Measurements from ENCODE around the gene MATCAP1. TPM values are rescaled to one million over a fixed set of nuclear protein-coding genes. Genes with fewer than 3 reads are reported as not detected.

The MATCAP1 gene
- polyA plus RNA-seq, 1 experiment, result 13.1 TPM

DNA sequence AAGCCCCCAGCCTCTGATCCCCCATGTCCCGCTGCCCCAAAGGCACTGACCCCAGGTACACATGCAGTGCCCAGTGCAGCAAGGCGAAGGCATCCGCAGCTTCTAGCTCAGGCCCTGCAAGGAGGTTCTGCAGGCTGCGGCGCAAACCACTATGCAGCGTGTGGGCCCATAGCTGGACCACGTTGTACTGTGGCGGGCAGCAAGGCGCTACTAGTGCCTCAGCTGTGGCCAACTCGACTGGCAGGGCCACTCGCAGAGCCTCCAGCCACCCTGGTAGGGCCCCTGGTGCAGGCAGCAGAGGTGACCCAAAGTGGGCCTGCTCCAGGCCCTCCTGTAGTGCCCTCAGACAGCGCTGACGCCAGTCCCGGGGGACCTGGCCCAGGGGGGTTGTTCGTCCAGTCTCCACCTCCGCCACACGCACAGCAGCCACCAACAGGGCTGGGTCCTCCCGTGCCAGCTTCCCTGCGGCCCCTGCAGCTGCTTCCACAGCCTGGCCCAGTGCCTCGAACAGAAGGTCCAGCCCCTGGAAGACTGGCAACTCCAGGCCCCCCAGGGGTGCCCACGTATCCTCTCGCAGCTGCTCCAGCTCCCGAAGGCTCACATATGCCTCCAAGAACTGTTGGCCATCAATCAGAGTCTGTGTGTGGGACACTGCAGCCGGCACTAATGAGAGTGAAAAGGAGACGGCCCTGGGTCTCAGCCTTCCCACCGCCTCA lies 3.6 kb upstream of the MATCAP1 start:
- TF ChIP-seq, protein P1, sequence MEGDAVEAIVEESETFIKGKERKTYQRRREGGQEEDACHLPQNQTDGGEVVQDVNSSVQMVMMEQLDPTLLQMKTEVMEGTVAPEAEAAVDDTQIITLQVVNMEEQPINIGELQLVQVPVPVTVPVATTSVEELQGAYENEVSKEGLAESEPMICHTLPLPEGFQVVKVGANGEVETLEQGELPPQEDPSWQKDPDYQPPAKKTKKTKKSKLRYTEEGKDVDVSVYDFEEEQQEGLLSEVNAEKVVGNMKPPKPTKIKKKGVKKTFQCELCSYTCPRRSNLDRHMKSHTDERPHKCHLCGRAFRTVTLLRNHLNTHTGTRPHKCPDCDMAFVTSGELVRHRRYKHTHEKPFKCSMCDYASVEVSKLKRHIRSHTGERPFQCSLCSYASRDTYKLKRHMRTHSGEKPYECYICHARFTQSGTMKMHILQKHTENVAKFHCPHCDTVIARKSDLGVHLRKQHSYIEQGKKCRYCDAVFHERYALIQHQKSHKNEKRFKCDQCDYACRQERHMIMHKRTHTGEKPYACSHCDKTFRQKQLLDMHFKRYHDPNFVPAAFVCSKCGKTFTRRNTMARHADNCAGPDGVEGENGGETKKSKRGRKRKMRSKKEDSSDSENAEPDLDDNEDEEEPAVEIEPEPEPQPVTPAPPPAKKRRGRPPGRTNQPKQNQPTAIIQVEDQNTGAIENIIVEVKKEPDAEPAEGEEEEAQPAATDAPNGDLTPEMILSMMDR (IDR thresholded peaks at IDR 0.05; ENCODE audit: insufficient read depth, low read depth, low read length), result no peak
- ChIA-PET POLR2A (no interaction called here), CTCF (interaction anchor here (1.1 to 2.6 kb wide), 7 partner anchors 10 to 292 kb away, joined by 3 to 17 read pairs (median 6); partner anchors contain the start of gene ELMO3)

DNA sequence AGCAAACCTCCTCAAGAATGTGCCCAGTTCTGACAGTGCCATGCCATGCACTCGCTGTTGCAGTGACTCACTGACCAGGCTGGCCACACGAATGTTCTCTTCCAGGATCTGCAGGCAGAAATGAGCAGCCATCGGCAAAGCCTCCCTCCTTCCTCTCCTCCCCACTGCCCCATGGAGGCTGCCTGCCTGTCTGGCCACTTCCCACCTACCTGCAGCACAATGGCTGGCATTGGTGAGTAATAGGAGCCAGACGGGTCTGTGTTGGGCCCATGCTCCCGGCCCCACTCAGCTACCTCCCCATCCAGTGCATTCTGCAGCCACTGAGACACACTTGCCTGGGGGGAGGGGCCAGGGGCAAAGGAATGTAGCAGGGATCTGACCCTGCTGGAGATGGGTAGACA lies 2.8 kb upstream of the MATCAP1 start:
- TF ChIP-seq, protein P1 (IDR thresholded peaks at IDR 0.05; ENCODE audit: insufficient read depth, low read depth, low read length), result no peak
- no peak for DNase-seq (ENCODE audit: low read depth)
- no peak overlapping the region for H3K4me3 ChIP-seq (ENCODE audit: low read depth, low read length)
- POLR2A ChIA-PET, result no interaction called here
- H3K36me3 ChIP-seq (ENCODE audit: control insufficient read depth, insufficient read depth, low read length), result no peaks in the 10 kb centered on the region
- CTCF ChIA-PET, result interaction anchor here (1.1 to 3.1 kb wide), 10 partner anchors 11 to 291 kb away, joined by 3 to 17 read pairs (median 6); partner anchors contain the start of genes CES4A and ELMO3
- no peaks in the 10 kb centered on the region for H3K27me3 ChIP-seq (ENCODE audit: control insufficient read depth, insufficient read depth, low read length)

More for the DNA sequence above, 3.6 kb upstream of the MATCAP1 start:
- H3K27me3 ChIP-seq (ENCODE audit: control insufficient read depth, insufficient read depth, low read length), result no peaks in the 10 kb centered on the region
- H3K4me3 ChIP-seq (ENCODE audit: low read depth, low read length), result no peak overlapping the region
- no peak for DNase-seq (ENCODE audit: low read depth)
- H3K36me3 ChIP-seq (ENCODE audit: control insufficient read depth, insufficient read depth, low read length), result no peaks in the 10 kb centered on the region

DNA sequence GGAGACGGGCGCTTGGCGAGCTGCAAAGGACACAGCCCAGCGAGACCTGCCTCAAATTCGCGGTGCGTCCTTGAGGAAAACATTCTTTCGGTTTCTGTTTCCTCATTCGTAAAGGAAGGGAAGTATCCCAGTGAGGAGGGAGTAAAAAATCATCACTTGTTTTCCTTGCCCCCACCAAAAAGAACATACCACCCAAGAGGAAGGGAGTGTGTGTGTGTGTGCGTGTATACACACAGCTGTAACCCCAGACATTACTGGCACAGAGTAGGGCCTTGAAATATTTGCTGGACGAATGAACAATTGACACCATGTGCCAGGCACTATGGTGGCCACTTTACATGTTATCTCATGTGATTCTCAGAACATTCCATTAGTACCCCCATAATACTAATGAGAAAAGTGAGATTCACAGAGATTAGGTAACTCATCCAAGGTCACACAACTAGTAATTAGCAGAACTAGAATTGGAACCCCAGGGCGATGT lies 1.9 kb upstream of the MATCAP1 start:
- POLR2A ChIA-PET, result no interaction called here
- Histone ChIP-seq H3K27me3 (ENCODE audit: control insufficient read depth, insufficient read depth, low read length) (no peaks in the 10 kb centered on the region), H3K4me3 (ENCODE audit: low read depth, low read length) (no peak overlapping the region), H3K36me3 (ENCODE audit: control insufficient read depth, insufficient read depth, low read length) (no peaks in the 10 kb centered on the region)
- no peak for DNase-seq (ENCODE audit: low read depth)
- TF ChIP-seq, protein P1 (IDR thresholded peaks at IDR 0.05; ENCODE audit: insufficient read depth, low read depth, low read length), result no peak
- CTCF ChIA-PET, result interaction anchor here (0.8 to 3.1 kb wide), 34 partner anchors 9 to 304 kb away, joined by 3 to 26 read pairs (median 4); partner anchors contain the start of genes B3GNT9, CES3, CES4A and NOL3

DNA sequence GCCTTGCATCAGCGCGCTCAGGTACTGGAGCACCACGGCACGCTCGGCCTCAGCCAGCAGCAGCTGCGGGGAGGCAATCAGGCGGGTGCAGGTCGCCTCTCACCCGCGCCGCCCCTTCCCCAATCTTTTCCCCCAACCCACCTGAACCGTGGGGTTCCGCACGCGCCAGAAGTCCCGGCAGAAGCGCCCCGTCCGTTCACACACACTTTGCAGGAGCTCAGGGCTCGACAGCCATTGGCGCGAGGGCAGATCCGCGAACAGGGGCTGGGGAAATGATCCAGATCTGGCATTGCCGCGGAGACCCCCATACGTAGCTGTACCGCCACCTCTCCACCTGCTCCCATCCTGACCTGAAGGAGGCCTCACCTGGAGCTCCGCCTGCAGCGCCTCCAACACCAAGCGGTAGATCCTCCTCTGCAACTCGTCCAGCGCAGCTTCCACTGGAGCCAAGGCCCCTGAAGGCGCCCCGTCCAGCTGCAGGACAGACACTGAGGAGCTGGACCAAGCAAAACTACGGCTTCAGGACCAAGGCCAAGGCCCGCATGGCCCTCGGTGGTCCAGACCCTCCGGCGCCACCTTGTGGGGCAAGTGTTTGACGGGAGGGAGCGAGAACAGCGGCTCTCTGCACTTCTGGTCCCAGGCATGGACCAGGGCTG lies 1.4 kb upstream of the MATCAP1 start:
- TF ChIP-seq, protein P1 (IDR thresholded peaks at IDR 0.05; ENCODE audit: insufficient read depth, low read depth, low read length), result peak; percentile 93
- Histone ChIP-seq H3K27me3 (ENCODE audit: control insufficient read depth, insufficient read depth, low read length) (no peaks in the 10 kb centered on the region), H3K36me3 (ENCODE audit: control insufficient read depth, insufficient read depth, low read length) (no peaks in the 10 kb centered on the region), H3K4me3 (ENCODE audit: low read depth, low read length) (no peak overlapping the region)
- CTCF ChIA-PET, result interaction anchor here (0.7 to 3.1 kb wide), 35 partner anchors 10 to 305 kb away, joined by 3 to 26 read pairs (median 4); partner anchors contain the start of genes B3GNT9, CES3, CES4A and NOL3
- POLR2A ChIA-PET, result no interaction called here
- DNase-seq (ENCODE audit: low read depth), result no peak

DNA sequence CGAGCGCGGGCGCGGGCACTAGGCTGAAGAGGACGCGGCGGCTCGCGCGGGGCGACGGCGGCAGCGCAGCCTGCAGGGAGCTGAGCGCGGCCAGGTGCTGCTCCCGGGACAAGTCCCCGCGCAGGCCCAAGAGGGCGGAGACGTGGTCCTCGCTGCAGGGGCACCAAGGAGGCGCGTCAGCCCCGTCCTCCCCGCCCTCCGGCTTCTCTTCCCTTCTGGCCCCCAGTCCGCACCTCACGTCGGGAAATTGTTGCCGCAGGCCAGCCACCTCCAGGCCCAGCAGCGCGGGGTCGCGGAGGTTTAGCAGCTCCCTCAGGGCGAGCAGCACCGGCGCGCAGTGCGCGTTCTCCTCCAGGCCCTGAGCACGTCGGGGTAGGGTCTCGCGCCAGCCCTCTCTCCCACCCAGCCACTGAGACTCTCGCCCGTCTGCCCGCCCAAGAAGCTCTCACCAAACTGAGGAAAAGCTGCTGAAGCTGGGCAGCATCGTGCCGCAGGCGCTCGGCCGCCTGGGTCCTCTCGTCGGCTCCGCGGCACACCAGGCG lies 761 bp upstream of the MATCAP1 start:
- Histone ChIP-seq H3K4me3 (ENCODE audit: low read depth, low read length) (peak overlapping the region; percentile 60), H3K27me3 (ENCODE audit: control insufficient read depth, insufficient read depth, low read length) (no peaks in the 10 kb centered on the region), H3K36me3 (ENCODE audit: control insufficient read depth, insufficient read depth, low read length) (no peaks in the 10 kb centered on the region)
- no peak for DNase-seq (ENCODE audit: low read depth)
- ChIA-PET CTCF (interaction anchor here (0.7 to 3.1 kb wide), 28 partner anchors 10 to 306 kb away, joined by 3 to 26 read pairs (median 6); partner anchors contain the start of genes CES4A and NOL3), POLR2A (no interaction called here)
- TF ChIP-seq, protein P1 (IDR thresholded peaks at IDR 0.05; ENCODE audit: insufficient read depth, low read depth, low read length), result no peak

Data from BJ (cell line).